Muscle layer of duodenum (tissue), 2 donors: ENCODE measurements around the gene IMPA2.

ENCODE experiments used
- H3K27ac ChIP-seq: one replicate; pipeline ENCODE4 v1.7.0; 2013; ENCODE audit warnings: mild to moderate bottlenecking, low read length
- H3K27me3 ChIP-seq: one replicate; pipeline ENCODE4 v1.7.0; 2013; ENCODE audit warnings: low read depth, mild to moderate bottlenecking, control low read depth, low read length
- H3K36me3 ChIP-seq, 2 donors: one replicate each; pipeline ENCODE4 v1.7.0; 2013; ENCODE audit warnings: low read length in 2 of 2, control low read depth in 1 of 2, mild to moderate bottlenecking in 1 of 2; ENCODE audit not compliant: insufficient read depth in 2 of 2, control insufficient read depth in 1 of 2
- H3K4me1 ChIP-seq, 2 donors: one replicate each; pipeline ENCODE4 v1.7.0; 2013; ENCODE audit warnings: low read length in 2 of 2, mild to moderate bottlenecking in 2 of 2, control low read depth in 1 of 2, moderate library complexity in 1 of 2; ENCODE audit not compliant: insufficient read depth in 2 of 2, control insufficient read depth in 1 of 2
- H3K4me3 ChIP-seq, 2 donors: one replicate each; pipeline ENCODE4 v1.7.0; 2013; ENCODE audit warnings: low read length in 2 of 2, low read depth in 1 of 2, mild to moderate bottlenecking in 1 of 2
- H3K9me3 ChIP-seq, 2 donors: one replicate each; pipeline ENCODE4 v1.7.0; 2013; ENCODE audit warnings: low read length in 2 of 2, control low read depth in 1 of 2, mild to moderate bottlenecking in 1 of 2; ENCODE audit not compliant: control insufficient read depth in 1 of 2
- donor health status: healthy.

IMPA2 gene

GRCh38 chr18:12021077-12021476, 39.8 kb downstream of the IMPA2 start:
- H3K27ac ChIP-seq = no peak overlapping the region

GRCh38 chr18:12021596-12021995, 40.3 kb downstream of the IMPA2 start:
- H3K4me3 ChIP-seq = no peak overlapping the region
- H3K27ac ChIP-seq = no peak overlapping the region
- H3K9me3 ChIP-seq = no peaks in the 10 kb centered on the region
- no peaks in the 10 kb centered on the region for H3K27me3 ChIP-seq
- peaks cover 6 to 16% of the 10 kb centered on the region in 2 donors for H3K36me3 ChIP-seq
- H3K4me1 ChIP-seq = no peaks in the 10 kb centered on the region

More at GRCh38 chr18:12021077-12021476, 39.8 kb downstream of the IMPA2 start:
- Histone ChIP-seq H3K36me3 (peaks cover 7 to 16% of the 10 kb centered on the region in 2 donors), H3K9me3 (no peaks in the 10 kb centered on the region), H3K27me3 (no peaks in the 10 kb centered on the region), H3K4me3 (no peak overlapping the region), H3K4me1 (peaks cover 0 to 2% of the 10 kb centered on the region in 2 donors)

GRCh38 chr18:12023375-12023774, 42.1 kb downstream of the IMPA2 start:
- Histone ChIP-seq H3K4me1 (no peaks in the 10 kb centered on the region), H3K4me3 (no peak overlapping the region), H3K27ac (no peak overlapping the region), H3K36me3 (peaks cover 4 to 9% of the 10 kb centered on the region in 2 donors), H3K27me3 (no peaks in the 10 kb centered on the region), H3K9me3 (no peaks in the 10 kb centered on the region)

GRCh38 chr18:12026562-12026961, 45.3 kb downstream of the IMPA2 start:
- Histone ChIP-seq H3K9me3 (no peaks in the 10 kb centered on the region), H3K4me3 (no peak overlapping the region), H3K36me3 (peaks cover 18 to 19% of the 10 kb centered on the region in 2 donors), H3K27ac (no peak overlapping the region), H3K4me1 (no peaks in the 10 kb centered on the region), H3K27me3 (no peaks in the 10 kb centered on the region)

- H3K27ac ChIP-seq = no peak overlapping the region
Measured at GRCh38 chr18:12027046-12027445, 45.7 kb downstream of the IMPA2 start.

GRCh38 chr18:12027480-12027879, 46.2 kb downstream of the IMPA2 start:
- Histone ChIP-seq H3K9me3 (no peaks in the 10 kb centered on the region), H3K27me3 (no peaks in the 10 kb centered on the region), H3K36me3 (peaks cover 18 to 19% of the 10 kb centered on the region in 2 donors), H3K4me3 (no peak overlapping the region), H3K27ac (no peak overlapping the region), H3K4me1 (no peaks in the 10 kb centered on the region)

More at GRCh38 chr18:12027046-12027445, 45.7 kb downstream of the IMPA2 start:
- H3K36me3 ChIP-seq = peaks cover 18 to 19% of the 10 kb centered on the region in 2 donors
- H3K4me1 ChIP-seq = no peaks in the 10 kb centered on the region
- H3K4me3 ChIP-seq = no peak overlapping the region
- H3K9me3 ChIP-seq = no peaks in the 10 kb centered on the region
- no peaks in the 10 kb centered on the region for H3K27me3 ChIP-seq

GRCh38 chr18:12028040-12028628, 46.8 kb downstream of the IMPA2 start:
- no peaks in the 10 kb centered on the region for H3K4me1 ChIP-seq
- no peak overlapping the region for H3K4me3 ChIP-seq
- H3K9me3 ChIP-seq = no peaks in the 10 kb centered on the region
- H3K27ac ChIP-seq = no peak overlapping the region
- H3K27me3 ChIP-seq = no peaks in the 10 kb centered on the region
- peaks cover 16 to 18% of the 10 kb centered on the region in 2 donors for H3K36me3 ChIP-seq

GRCh38 chr18:12028674-12029073, 47.4 kb downstream of the IMPA2 start:
- Histone ChIP-seq H3K27ac (no peak overlapping the region), H3K4me3 (no peak overlapping the region), H3K4me1 (no peaks in the 10 kb centered on the region)

GRCh38 chr18:12029786-12030584, 48.7 kb downstream of the IMPA2 start:
- no peaks in the 10 kb centered on the region for H3K9me3 ChIP-seq
- H3K27me3 ChIP-seq = no peaks in the 10 kb centered on the region
- H3K4me3 ChIP-seq = no peak overlapping the region
- H3K36me3 ChIP-seq = peaks cover 10 to 18% of the 10 kb centered on the region in 2 donors
- H3K4me1 ChIP-seq = no peaks in the 10 kb centered on the region
- no peak overlapping the region for H3K27ac ChIP-seq

More at GRCh38 chr18:12028674-12029073, 47.4 kb downstream of the IMPA2 start:
- H3K36me3 ChIP-seq = peaks cover 11 to 18% of the 10 kb centered on the region in 2 donors
- no peaks in the 10 kb centered on the region for H3K9me3 ChIP-seq
- H3K27me3 ChIP-seq = no peaks in the 10 kb centered on the region

GRCh38 chr18:12030670-12031069, 49.4 kb downstream of the IMPA2 start:
- Histone ChIP-seq H3K36me3 (peaks cover 10 to 18% of the 10 kb centered on the region in 2 donors), H3K4me3 (no peak overlapping the region), H3K9me3 (no peaks in the 10 kb centered on the region), H3K27ac (no peak overlapping the region), H3K27me3 (no peaks in the 10 kb centered on the region), H3K4me1 (no peaks in the 10 kb centered on the region)

GRCh38 chr18:12031181-12031580, 49.9 kb downstream of the IMPA2 start:
- H3K9me3 ChIP-seq = no peaks in the 10 kb centered on the region
- H3K4me1 ChIP-seq = no peaks in the 10 kb centered on the region
- H3K36me3 ChIP-seq = peaks cover 10 to 18% of the 10 kb centered on the region in 2 donors
- no peak overlapping the region for H3K27ac ChIP-seq
- no peaks in the 10 kb centered on the region for H3K27me3 ChIP-seq
- H3K4me3 ChIP-seq = no peak overlapping the region
